IMR-90 (cell line): ENCODE results near the gene HMGA1. TPM values are rescaled to one million over a fixed set of nuclear protein-coding genes. Genes with fewer than 3 reads are reported as not detected.
A peak's percentile ranks its signal among the peaks of the same experiment; 100 is the strongest.
"Not testable (repeated sequence)": the region's sequence is repeated elsewhere in the genome, so short reads cannot be mapped to it uniquely, and the experiment has no call there.

Experiments
- ATAC-seq: fragments of 200-7000 bp; cut with Tn5 transposase; 2 replicates; pipeline ENCODE4 v1.9.1; 2020; ENCODE audit warnings: low read depth, mild to moderate bottlenecking, moderate library complexity
- BruUV-seq: library from RNA; stranded (reverse); fragments of 400-500 nt; replicated peaks from 2 replicates; lab custom pipeline; 2021; lab: Mats Ljungman, UMichigan
- CTCF ChIA-PET: fragments of 300-600 bp; formaldehyde crosslinking; extraction: SDS; loops from one replicate; lab custom pipeline; 2021; ENCODE audit warnings: antibody characterized with exemption; lab: Yijun Ruan, JAX
- POLR2A ChIA-PET: fragments of 300-600 bp; sonication (Branson Sonifier 250); formaldehyde crosslinking; loops from one replicate; lab custom pipeline; 2022; ENCODE audit warnings: antibody characterized with exemption; ENCODE audit not compliant: unreplicated experiment; lab: Charles Lee
- DNase-seq: peaks from one replicate; pipeline ENCODE4 v3.0.0; 2013
- H2AFZ ChIP-seq: replicated peaks from 2 replicates; pipeline ENCODE3; 2013; ENCODE audit warnings: low read length, mild to moderate bottlenecking; ENCODE audit not compliant: poor library complexity
- H2AK5ac ChIP-seq: 2 replicates; pipeline ENCODE4 v1.6.1; 2013; ENCODE audit warnings: low read depth, low read length, inconsistent platforms
- H2AK9ac ChIP-seq: replicated peaks from 2 replicates; pipeline ENCODE3; 2013; ENCODE audit warnings: mild to moderate bottlenecking, low read depth, low read length, moderate library complexity; ENCODE audit not compliant: poor library complexity
- H2BK120ac ChIP-seq: 2 replicates; pipeline ENCODE4 v1.6.1; 2013; ENCODE audit warnings: low read depth, low read length, inconsistent platforms
- H2BK15ac ChIP-seq: 3 replicates; pipeline ENCODE4 v1.6.1; 2013; ENCODE audit warnings: low read depth, low read length, inconsistent platforms
- H2BK20ac ChIP-seq: 2 replicates; pipeline ENCODE4 v1.6.1; 2013; ENCODE audit warnings: low read depth, mild to moderate bottlenecking, inconsistent platforms, low read length, moderate library complexity
- H2BK5ac ChIP-seq: 2 replicates; pipeline ENCODE4 v1.6.1; 2013; ENCODE audit warnings: mild to moderate bottlenecking, low read depth, low read length, inconsistent platforms; ENCODE audit not compliant: poor library complexity, severe bottlenecking
- H3K14ac ChIP-seq: replicated peaks from 2 replicates; pipeline ENCODE4 v1.6.1; 2013; ENCODE audit warnings: low read depth, low read length, inconsistent platforms
- H3K18ac ChIP-seq: 2 replicates; pipeline ENCODE4 v1.6.1; 2013; ENCODE audit warnings: low read depth, low read length, control low read depth
- H3K23ac ChIP-seq: 2 replicates; pipeline ENCODE4 v1.6.1; 2013; ENCODE audit warnings: low read depth, low read length, inconsistent platforms
- H3K27ac ChIP-seq: 2 replicates; pipeline ENCODE4 v1.5.1; 2013; ENCODE audit warnings: mild to moderate bottlenecking, control low read depth, low read length; ENCODE audit not compliant: insufficient read depth
- H3K27me3 ChIP-seq: 2 replicates; pipeline ENCODE4 v1.6.1; 2013; ENCODE audit warnings: low read length; ENCODE audit not compliant: control insufficient read depth, insufficient read depth
- H3K36me3 ChIP-seq: 2 replicates; pipeline ENCODE4 v1.6.1; 2013; ENCODE audit warnings: low read length, mixed read lengths; ENCODE audit not compliant: control insufficient read depth, insufficient read depth
- H3K4ac ChIP-seq: 2 replicates; pipeline ENCODE4 v1.6.1; 2013; ENCODE audit warnings: low read depth, low read length, inconsistent platforms
- H3K4me1 ChIP-seq: 2 replicates; pipeline ENCODE4 v1.6.1; 2013; ENCODE audit warnings: low read length, mixed read lengths; ENCODE audit not compliant: control insufficient read depth, insufficient read depth
- H3K4me2 ChIP-seq: 2 replicates; pipeline ENCODE4 v1.6.1; 2013; ENCODE audit warnings: low read depth, mild to moderate bottlenecking, control low read depth, low read length, moderate library complexity
- H3K4me3 ChIP-seq: 2 replicates; pipeline ENCODE4 v1.5.1; 2013; ENCODE audit warnings: low read depth, mild to moderate bottlenecking, control low read depth, low read length, moderate library complexity; ENCODE audit not compliant: insufficient read depth
- H3K56ac ChIP-seq: 2 replicates; pipeline ENCODE4 v1.6.1; 2013; ENCODE audit warnings: low read length, inconsistent platforms; ENCODE audit not compliant: insufficient read depth; ENCODE audit errors: extremely low read depth
- H3K79me1 ChIP-seq, 2 experiments: 2 replicates each; pipeline ENCODE4 v1.6.1; 2013; ENCODE audit warnings: low read length in 2 of 2, inconsistent platforms in 1 of 2, low read depth in 1 of 2
- H3K9ac ChIP-seq: 2 replicates; pipeline ENCODE4 v1.6.1; 2013; ENCODE audit warnings: low read depth, low read length, control low read depth
- H3K9me1 ChIP-seq: 2 replicates; pipeline ENCODE4 v1.6.1; 2013; ENCODE audit warnings: low read length, inconsistent platforms; ENCODE audit not compliant: insufficient read depth
- H3K9me3 ChIP-seq: 2 replicates; pipeline ENCODE4 v1.6.1; 2013; ENCODE audit warnings: low read length; ENCODE audit not compliant: control insufficient read depth, insufficient read depth
- H4K20me1 ChIP-seq: 2 replicates; pipeline ENCODE4 v1.6.1; 2013; ENCODE audit warnings: low read length, inconsistent platforms; ENCODE audit not compliant: insufficient read depth
- H4K5ac ChIP-seq: 2 replicates; pipeline ENCODE4 v1.6.1; 2013; ENCODE audit warnings: mild to moderate bottlenecking, low read depth, low read length, control low read depth
- H4K8ac ChIP-seq, 2 experiments: 2 replicates each; pipeline ENCODE4 v1.6.1; 2013; ENCODE audit warnings: low read depth in 2 of 2, low read length in 2 of 2, control low read depth in 1 of 2, inconsistent platforms in 1 of 2
- H4K91ac ChIP-seq: 2 replicates; pipeline ENCODE4 v1.6.1; 2013; ENCODE audit warnings: low read depth, low read length, inconsistent platforms; ENCODE audit not compliant: insufficient read depth
- WGBS, 2 experiments: methylation state at CpG; one replicate each; pipeline versions ENCODE4 v1.1.5 to v1.1.7; 2013; ENCODE audit warnings: missing lambda C conversion rate in 2 of 2; ENCODE audit not compliant: insufficient read length in 1 of 2; ENCODE audit errors: extremely low coverage in 2 of 2; 5-methylcytosine and 5-hydroxymethylcytosine counted together
- dilution Hi-C: fragments of 300-500 bp; cut with HindIII; formaldehyde crosslinking; loops from one replicate; pipeline ENCODE4 v1.14.3; 2018; ENCODE audit warnings: low sequenced_read_pairs; ENCODE audit not compliant: unreplicated experiment
- in situ Hi-C: fragments of 300-500 bp; cut with MboI; formaldehyde crosslinking; loops from 3 replicates; pipeline ENCODE4 v1.14.3; 2019; ENCODE audit warnings: low sequenced_read_pairs, inconsistent platforms, mixed read lengths
- intact Hi-C: fragments of 100-400 bp; cut with micrococcal nuclease; formaldehyde crosslinking; loops from 2 replicates; pipeline ENCODE4 v1.10.0; 2022
- polyA plus RNA-seq, 3 experiments: library from polyadenylated mRNA; depleted of rRNA; stranded (reverse); fragments of >200 nt; gene quantifications; 2 replicates each; pipeline ENCODE4 v1.2.3, GENCODE V29; 2012; ENCODE audit warnings: low replicate concordance in 1 of 3
- total RNA-seq: library from RNA; depleted of rRNA; stranded (reverse); fragments of >200 nt; gene quantifications from 2 replicates; pipeline ENCODE4 v1.2.3, GENCODE V29; 2012

Gene HMGA1
- total and polyA plus RNA-seq, 2 of the 4 experiments (the other 2 are of a cell fraction) = 101 to 589 TPM

- H3K4me2 ChIP-seq, intact Hi-C loops, H3K56ac ChIP-seq, H2AK9ac ChIP-seq, POLR2A ChIA-PET, dilution Hi-C loops, H2BK20ac ChIP-seq, CTCF ChIA-PET, H3K27ac ChIP-seq, H3K23ac ChIP-seq, H2AFZ ChIP-seq, H2BK15ac ChIP-seq, H2BK5ac ChIP-seq, DNase-seq, H4K5ac ChIP-seq, H3K14ac ChIP-seq, H3K27me3 ChIP-seq, BruUV-seq, H3K18ac ChIP-seq, H3K4ac ChIP-seq, H2BK120ac ChIP-seq, H4K8ac ChIP-seq, H3K4me3 ChIP-seq, H3K9ac ChIP-seq, H3K9me3 ChIP-seq, ATAC-seq: not testable (repeated sequence)
- in situ Hi-C loops = loop anchor here (5.0 to 10.0 kb wide), 2 partner anchors 162 to 359 kb away; no protein-coding TSS in a partner anchor
- Histone ChIP-seq H4K91ac (peak overlapping the region; percentile 9; the same call in 1 of the 2 replicates), H2AK5ac (peak overlapping the region; percentile 66), H3K4me1 (peaks cover 29% of the 10 kb centered on the region), H4K20me1 (peaks cover 14% of the 10 kb centered on the region), H3K9me1 (peaks cover 19% of the 10 kb centered on the region), H3K79me1 (peaks cover 19 to 68% of the 10 kb centered on the region in 2 experiments), H3K36me3 (peaks cover 26% of the 10 kb centered on the region)
- no CpG with 5 or more reads among the region's 7 CpGs for WGBS, 2 experiments
These were observed 9.1 kb downstream of the HMGA1 start for GRCh38 chr6:34245761-34246140.
